CD4-positive, alpha-beta T cell treated with Interleukin-2 at 100 ng/mL for 4 hours (primary cell): ENCODE data around the gene SH3PXD2A.

Source experiments
- DNase-seq: peaks from one replicate; pipeline ENCODE4 v3.0.0-alpha.2; 2020; ENCODE audit warnings: low spot score

The SH3PXD2A gene

GRCh38 chr10:103808780-103809179, 46.6 kb downstream of the SH3PXD2A start:
- no peak for DNase-seq

- DNase-seq = no peak
Observed at GRCh38 chr10:103807996-103808395, 47.4 kb downstream of the SH3PXD2A start.

GRCh38 chr10:103806395-103807187, 48.8 kb downstream of the SH3PXD2A start:
- DNase-seq = no peak

GRCh38 chr10:103805781-103806180, 49.6 kb downstream of the SH3PXD2A start:
- no peak for DNase-seq

- DNase-seq = no peak
Observed at GRCh38 chr10:103804871-103805270, 50.5 kb downstream of the SH3PXD2A start.

GRCh38 chr10:103803941-103804340, 51.4 kb downstream of the SH3PXD2A start:
- peak; percentile 48 for DNase-seq

GRCh38 chr10:103802637-103803353, 52.6 kb downstream of the SH3PXD2A start:
- no peak for DNase-seq

- DNase-seq = no peak
Observed at GRCh38 chr10:103802081-103802480, 53.3 kb downstream of the SH3PXD2A start.

GRCh38 chr10:103800789-103801540, 54.4 kb downstream of the SH3PXD2A start:
- DNase-seq = peak; percentile 50

- no peak for DNase-seq
Observed at GRCh38 chr10:103800089-103800488, 55.3 kb downstream of the SH3PXD2A start.

- no peak for DNase-seq
Observed at GRCh38 chr10:103799341-103799740, 56.0 kb downstream of the SH3PXD2A start.

- no peak for DNase-seq
Observed at GRCh38 chr10:103798511-103798910, 56.9 kb downstream of the SH3PXD2A start.

- DNase-seq = no peak
Observed at GRCh38 chr10:103797857-103798256, 57.5 kb downstream of the SH3PXD2A start.

- DNase-seq = no peak
Observed at GRCh38 chr10:103795634-103796270, 59.6 kb downstream of the SH3PXD2A start.

GRCh38 chr10:103794996-103795395, 60.4 kb downstream of the SH3PXD2A start:
- no peak for DNase-seq

- no peak for DNase-seq
Observed at GRCh38 chr10:103793920-103794883, 61.2 kb downstream of the SH3PXD2A start.

GRCh38 chr10:103793429-103793828, 61.9 kb downstream of the SH3PXD2A start:
- DNase-seq = no peak

GRCh38 chr10:103792547-103792946, 62.8 kb downstream of the SH3PXD2A start:
- no peak for DNase-seq

- DNase-seq = no peak
Observed at GRCh38 chr10:103791858-103792257, 63.5 kb downstream of the SH3PXD2A start.

- DNase-seq = no peak
Observed at GRCh38 chr10:103791291-103791690, 64.1 kb downstream of the SH3PXD2A start.

GRCh38 chr10:103790580-103790979, 64.8 kb downstream of the SH3PXD2A start:
- DNase-seq = no peak
